BJ (cell line): ENCODE data around the gene GANC. TPM values are rescaled to one million over a fixed set of nuclear protein-coding genes. Genes with fewer than 3 reads are reported as not detected.

Source experiments
- CTCF ChIA-PET: fragments of 350-600 bp; formaldehyde crosslinking; extraction: SDS; loops from one replicate; lab custom pipeline; 2021; ENCODE audit warnings: antibody characterized with exemption, inconsistent platforms; lab: Yijun Ruan, JAX
- POLR2A ChIA-PET: fragments of 300-600 bp; sonication (Branson Sonifier 250); formaldehyde crosslinking; extraction: SDS; loops from one replicate; lab custom pipeline; 2021; ENCODE audit warnings: antibody characterized with exemption; lab: Charles Lee
- DNase-seq: peaks from one replicate; pipeline ENCODE4 v3.0.0-alpha.2; 2011; ENCODE audit warnings: low read depth
- H3K27me3 ChIP-seq: 2 replicates; pipeline ENCODE4 v1.6.0; 2011; ENCODE audit warnings: low read length; ENCODE audit not compliant: control insufficient read depth, insufficient read depth
- H3K36me3 ChIP-seq: 2 replicates; pipeline ENCODE4 v1.5.1; 2011; ENCODE audit warnings: low read length; ENCODE audit not compliant: control insufficient read depth, insufficient read depth
- H3K4me3 ChIP-seq: 2 replicates; pipeline ENCODE4 v1.5.1; 2011; ENCODE audit warnings: low read depth, mild to moderate bottlenecking, control low read depth, low read length
- polyA plus RNA-seq: library from polyadenylated mRNA; depleted of rRNA; stranded (reverse); fragments of >200 nt; gene quantifications from 2 replicates; pipeline ENCODE4 v1.2.3, GENCODE V29; 2011
- TF ChIP-seq, protein P1 (sequence below): IDR thresholded peaks from 2 replicates; pipeline ENCODE4 v1.5.1; 2011; ENCODE audit warnings: low read depth, mild to moderate bottlenecking, control low read depth, inconsistent platforms, low read length, moderate library complexity; ENCODE audit not compliant: insufficient read depth

GANC gene
- polyA plus RNA-seq, 1 experiment = 12.9 TPM

DNA sequence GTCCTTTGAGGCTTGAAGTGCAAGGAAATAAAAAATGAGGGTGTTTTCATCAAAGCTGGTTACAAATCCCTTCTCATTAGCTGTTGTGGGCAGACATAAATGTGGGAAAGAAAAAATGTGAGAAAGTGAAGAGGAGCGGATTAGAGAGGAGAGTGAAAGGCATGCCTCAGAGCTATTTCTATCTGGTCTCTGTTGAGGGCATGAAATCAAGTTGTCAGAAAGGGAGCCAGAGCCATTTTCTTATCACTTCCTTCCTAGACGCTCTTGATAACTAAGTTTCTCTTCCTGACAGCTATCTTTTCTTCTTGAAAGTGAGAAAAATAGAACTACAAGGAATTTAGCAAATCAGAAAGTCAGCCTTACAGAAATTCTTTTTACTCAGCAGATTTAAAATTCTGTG lies 65.5 kb downstream of the GANC start:
- TF ChIP-seq, protein P1, sequence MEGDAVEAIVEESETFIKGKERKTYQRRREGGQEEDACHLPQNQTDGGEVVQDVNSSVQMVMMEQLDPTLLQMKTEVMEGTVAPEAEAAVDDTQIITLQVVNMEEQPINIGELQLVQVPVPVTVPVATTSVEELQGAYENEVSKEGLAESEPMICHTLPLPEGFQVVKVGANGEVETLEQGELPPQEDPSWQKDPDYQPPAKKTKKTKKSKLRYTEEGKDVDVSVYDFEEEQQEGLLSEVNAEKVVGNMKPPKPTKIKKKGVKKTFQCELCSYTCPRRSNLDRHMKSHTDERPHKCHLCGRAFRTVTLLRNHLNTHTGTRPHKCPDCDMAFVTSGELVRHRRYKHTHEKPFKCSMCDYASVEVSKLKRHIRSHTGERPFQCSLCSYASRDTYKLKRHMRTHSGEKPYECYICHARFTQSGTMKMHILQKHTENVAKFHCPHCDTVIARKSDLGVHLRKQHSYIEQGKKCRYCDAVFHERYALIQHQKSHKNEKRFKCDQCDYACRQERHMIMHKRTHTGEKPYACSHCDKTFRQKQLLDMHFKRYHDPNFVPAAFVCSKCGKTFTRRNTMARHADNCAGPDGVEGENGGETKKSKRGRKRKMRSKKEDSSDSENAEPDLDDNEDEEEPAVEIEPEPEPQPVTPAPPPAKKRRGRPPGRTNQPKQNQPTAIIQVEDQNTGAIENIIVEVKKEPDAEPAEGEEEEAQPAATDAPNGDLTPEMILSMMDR = no peak
- POLR2A ChIA-PET = no interaction called here
- DNase-seq = no peak
- Histone ChIP-seq H3K36me3 (no peaks in the 10 kb centered on the region), H3K4me3 (no peak overlapping the region), H3K27me3 (no peaks in the 10 kb centered on the region)
- CTCF ChIA-PET = interaction anchor here (0.7 kb wide), 1 partner anchor 17 kb away, joined by 3 read pairs; no protein-coding TSS in a partner anchor

DNA sequence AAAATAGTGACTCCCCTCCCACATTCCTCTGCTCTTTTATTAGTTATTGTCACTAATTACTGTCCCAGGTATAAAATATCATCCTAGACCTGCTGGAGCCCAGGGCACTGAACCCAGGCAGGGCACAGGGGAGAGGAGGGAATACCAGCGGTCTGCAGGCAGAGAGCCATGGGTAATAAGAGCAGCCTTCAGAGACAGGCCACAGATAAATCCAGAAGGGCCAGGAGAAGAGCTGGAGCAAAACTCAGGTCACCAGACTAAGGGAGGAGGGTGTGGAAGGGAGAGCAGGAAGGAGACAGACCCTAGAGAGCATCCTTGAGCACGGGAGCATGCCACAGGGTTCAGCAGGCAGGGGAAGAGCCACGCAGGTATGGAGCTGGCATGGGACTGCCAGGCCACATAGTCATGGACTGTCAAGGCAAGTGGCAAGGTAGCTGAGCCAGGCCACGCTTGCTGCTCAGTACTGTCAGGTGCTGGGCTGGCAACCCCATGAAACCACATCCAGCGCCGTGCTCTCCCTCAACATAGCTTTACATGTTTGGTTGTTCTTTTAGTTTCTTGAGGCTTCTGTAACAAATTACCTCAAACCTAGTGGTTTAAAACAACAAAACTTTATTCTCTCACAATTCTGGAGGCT lies 70.7 kb downstream of the GANC start:
- TF ChIP-seq, protein P1 = no peak
- no peak for DNase-seq
- POLR2A ChIA-PET = no interaction called here
- Histone ChIP-seq H3K36me3 (peaks cover 3% of the 10 kb centered on the region), H3K27me3 (no peaks in the 10 kb centered on the region), H3K4me3 (no peak overlapping the region)
- CTCF ChIA-PET = no interaction called here

DNA sequence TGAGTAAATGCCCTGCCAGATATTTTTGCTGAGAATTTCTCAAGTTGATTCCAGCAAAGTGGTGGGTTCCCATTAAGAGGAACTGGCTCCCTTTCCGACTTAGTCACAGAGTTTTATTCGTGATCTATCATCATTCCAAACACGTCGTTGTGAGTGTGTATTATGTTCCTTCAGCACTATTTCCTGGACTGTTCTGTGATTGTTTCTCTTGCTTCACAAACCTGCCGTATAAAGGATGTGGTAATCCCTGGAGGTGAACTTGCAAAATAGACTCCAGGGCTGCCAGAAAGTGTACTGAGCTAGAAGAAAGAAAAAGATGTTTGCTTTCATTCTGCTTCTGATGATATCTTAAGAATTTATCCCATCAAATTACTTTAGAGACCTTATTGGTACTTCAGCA lies 71.8 kb downstream of the GANC start:
- peak; percentile 58 for DNase-seq
- H3K36me3 ChIP-seq = peaks cover 3% of the 10 kb centered on the region
- H3K27me3 ChIP-seq = no peaks in the 10 kb centered on the region
- POLR2A ChIA-PET = no interaction called here
- TF ChIP-seq, protein P1 = no peak
- CTCF ChIA-PET = no interaction called here
- no peak overlapping the region for H3K4me3 ChIP-seq

DNA sequence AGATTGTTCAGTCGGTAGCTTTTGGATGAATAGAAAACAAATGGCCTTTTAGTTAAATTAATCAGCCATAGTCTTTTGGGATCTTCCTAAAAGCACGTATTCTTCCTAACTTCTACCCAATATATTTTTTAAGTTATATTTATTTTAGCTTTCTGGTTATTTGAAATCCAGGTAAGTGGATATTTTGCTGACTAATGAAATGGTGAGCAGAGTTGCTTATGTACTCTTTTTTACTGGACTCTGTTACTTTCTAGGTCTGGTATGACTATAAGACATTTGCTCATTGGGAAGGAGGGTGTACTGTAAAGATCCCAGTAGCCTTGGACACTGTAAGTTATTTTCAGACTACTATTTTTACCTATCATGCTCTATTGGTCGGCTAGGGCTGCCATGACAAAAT lies 72.5 kb downstream of the GANC start:
- ChIA-PET CTCF (no interaction called here), POLR2A (no interaction called here)
- DNase-seq = no peak
- H3K27me3 ChIP-seq = no peaks in the 10 kb centered on the region
- no peak overlapping the region for H3K4me3 ChIP-seq
- TF ChIP-seq, protein P1 = no peak
- peaks cover 3% of the 10 kb centered on the region for H3K36me3 ChIP-seq

DNA sequence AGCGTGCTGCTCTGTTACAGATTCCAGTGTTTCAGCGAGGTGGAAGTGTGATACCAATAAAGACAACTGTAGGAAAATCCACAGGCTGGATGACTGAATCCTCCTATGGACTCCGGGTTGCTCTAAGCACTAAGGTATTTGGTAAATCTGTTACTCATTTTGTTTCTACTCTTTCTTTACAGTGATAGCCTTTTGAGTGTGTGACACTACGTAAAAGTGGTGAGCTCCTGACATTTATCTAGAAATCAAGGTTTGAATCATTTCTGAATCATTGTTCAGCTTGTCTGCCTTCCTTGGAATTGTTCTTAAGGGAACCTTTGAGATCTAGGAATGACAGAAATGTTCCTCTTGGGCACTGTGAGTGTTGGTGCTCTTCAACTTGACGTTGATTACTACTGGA lies 75.1 kb downstream of the GANC start:
- Histone ChIP-seq H3K27me3 (no peaks in the 10 kb centered on the region), H3K4me3 (no peak overlapping the region), H3K36me3 (peaks cover 5% of the 10 kb centered on the region)
- ChIA-PET CTCF (interaction anchor here (1.2 to 1.4 kb wide), 3 partner anchors 20 to 264 kb away, joined by 3 to 4 read pairs (median 3); no protein-coding TSS in a partner anchor), POLR2A (no interaction called here)
- TF ChIP-seq, protein P1 = no peak
- peak; percentile 61 for DNase-seq
